ENCODE results near the gene NUDT8.

- TF ChIP-seq EZH2 (IDR thresholded peaks at IDR 0.05; ENCODE audit: low read depth, low read length, severe bottlenecking) = no peak
- no peak for TF ChIP-seq USF2 (IDR thresholded peaks at IDR 0.05; ENCODE audit: low read length)
- TF ChIP-seq, protein P1, sequence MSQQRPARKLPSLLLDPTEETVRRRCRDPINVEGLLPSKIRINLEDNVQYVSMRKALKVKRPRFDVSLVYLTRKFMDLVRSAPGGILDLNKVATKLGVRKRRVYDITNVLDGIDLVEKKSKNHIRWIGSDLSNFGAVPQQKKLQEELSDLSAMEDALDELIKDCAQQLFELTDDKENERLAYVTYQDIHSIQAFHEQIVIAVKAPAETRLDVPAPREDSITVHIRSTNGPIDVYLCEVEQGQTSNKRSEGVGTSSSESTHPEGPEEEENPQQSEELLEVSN (IDR thresholded peaks at IDR 0.05) = no peak
- TF ChIP-seq CTCF (IDR thresholded peaks at IDR 0.05; ENCODE audit: control extremely low read depth in 1 of 3, insufficient read depth in 1 of 3, low read depth in 1 of 3, low read length in 3 of 3) = no peak
- no peak for TF ChIP-seq EP300 (IDR thresholded peaks at IDR 0.05; ENCODE audit: borderline replicate concordance in 1 of 2, low read depth in 2 of 2, low read length in 2 of 2)
- no peak for TF ChIP-seq SRF (IDR thresholded peaks at IDR 0.05; ENCODE audit: low read depth, low read length)
- no peak for TF ChIP-seq BACH1 (IDR thresholded peaks at IDR 0.05; ENCODE audit: low read length)
- TF ChIP-seq CHD2 (IDR thresholded peaks at IDR 0.05; ENCODE audit: low read length) = no peak
- peak in 1 of 2 experiments; percentile 54; a peak in 1 of 3 replicates for TF ChIP-seq POLR2A (IDR thresholded peaks at IDR 0.05; ENCODE audit: control extremely low read depth in 1 of 2, low read depth in 2 of 2, low read length in 2 of 2)
- TF ChIP-seq SP1 (IDR thresholded peaks at IDR 0.05; ENCODE audit: low read depth, low read length) = no peak
- TF ChIP-seq BRCA1 (IDR thresholded peaks at IDR 0.05; ENCODE audit: low read depth, low read length) = no peak
Observed at GRCh38 chr11:67585911-67586310, 43.8 kb downstream of the NUDT8 start.
